GM12878 (cell line): ENCODE measurements around the gene PADI2. TPM values are rescaled to one million over a fixed set of nuclear protein-coding genes. Genes with fewer than 3 reads are reported as not detected.
A peak's percentile ranks its signal among the peaks of the same experiment; 100 is the strongest.

Source experiments
- ASH2L ChIP-seq: fragments of 300-600, 200-600 bp; sonication (generic); IDR thresholded peaks from 2 replicates; pipeline ENCODE4 v1.6.1; 2017; ENCODE audit warnings: low read depth, mild to moderate bottlenecking, borderline replicate concordance
- BACH1 ChIP-seq: fragments of 450-650 bp; IDR thresholded peaks from 2 replicates; pipeline ENCODE4 v1.6.1; 2017; ENCODE audit warnings: mild to moderate bottlenecking, borderline replicate concordance
- BCLAF1 ChIP-seq: fragments of 450-650 bp; IDR thresholded peaks from 2 replicates; pipeline ENCODE4 v1.6.1; 2017; ENCODE audit warnings: antibody characterized with exemption, mild to moderate bottlenecking, moderate library complexity
- BHLHE40 ChIP-seq, 2 experiments: fragments of 450-650 bp in 1 of 2; IDR thresholded peaks; 2 replicates each; pipeline ENCODE4 v1.6.1; 2011 to 2017; ENCODE audit warnings: low read depth in 2 of 2, borderline replicate concordance in 1 of 2, improper control_type of control experiment in 1 of 2, low read length in 1 of 2, mild to moderate bottlenecking in 1 of 2
- BRCA1 ChIP-seq: IDR thresholded peaks from 2 replicates; pipeline ENCODE4 v1.6.1; 2011; ENCODE audit warnings: low read depth, low read length, improper control_type of control experiment
- IKZF1 ChIP-seq: fragments of 450-650 bp; conservative IDR thresholded peaks from 2 replicates; pipeline ENCODE4 v1.6.1; 2017; ENCODE audit warnings: antibody characterized with exemption, mild to moderate bottlenecking
- JUND ChIP-seq: IDR thresholded peaks from 2 replicates; pipeline ENCODE4 v1.6.1; 2012; ENCODE audit warnings: low read depth, mild to moderate bottlenecking, low read length, improper control_type of control experiment, moderate library complexity
- KLF5 ChIP-seq: fragments of 450-650 bp; IDR thresholded peaks from 2 replicates; pipeline ENCODE4 v1.6.1; 2014; ENCODE audit warnings: mild to moderate bottlenecking; ENCODE audit not compliant: partially characterized antibody
- POLR2AphosphoS2 ChIP-seq: IDR thresholded peaks from 2 replicates; pipeline ENCODE4 v1.6.1; 2011; ENCODE audit warnings: low read depth, mild to moderate bottlenecking, low read length, improper control_type of control experiment, moderate library complexity
- RAD51 ChIP-seq: fragments of 450-650 bp; IDR thresholded peaks from 2 replicates; pipeline ENCODE4 v1.6.1; 2016; ENCODE audit warnings: moderate library complexity, mild to moderate bottlenecking, inconsistent platforms
- RUNX3 ChIP-seq: IDR thresholded peaks from 2 replicates; pipeline ENCODE4 v1.6.1; 2012; ENCODE audit warnings: low read length, inconsistent platforms
- SIX5 ChIP-seq: IDR thresholded peaks from 2 replicates; pipeline ENCODE4 v1.6.1; 2011; ENCODE audit warnings: mild to moderate bottlenecking, low read depth, low read length, moderate library complexity; ENCODE audit not compliant: severe bottlenecking
- SMAD1 ChIP-seq: fragments of 450-650 bp; IDR thresholded peaks from 2 replicates; pipeline ENCODE4 v1.6.1; 2018; ENCODE audit warnings: mild to moderate bottlenecking, low read depth; ENCODE audit not compliant: partially characterized antibody
- SMAD5 ChIP-seq: IDR thresholded peaks from 2 replicates; pipeline ENCODE4 v1.6.1; 2016; ENCODE audit warnings: antibody characterized with exemption, low read depth
- TAF1 ChIP-seq: IDR thresholded peaks from 2 replicates; pipeline ENCODE4 v1.6.1; 2011; ENCODE audit warnings: mild to moderate bottlenecking, low read depth, low read length, borderline replicate concordance
- TCF3 ChIP-seq: IDR thresholded peaks from 2 replicates; pipeline ENCODE4 v1.6.1; 2012; ENCODE audit warnings: low read depth, mild to moderate bottlenecking, low read length, borderline replicate concordance; ENCODE audit not compliant: insufficient read depth
- polyA plus RNA-seq, 11 experiments: library from polyadenylated mRNA; depleted of rRNA in 4 of 11; unstranded in 6 of 11; stranded (reverse) in 5 of 11; fragments of >200 nt; fragmentation: Nextera tagmentation in 4 of 11; fragmentation: Illumina TruSeq in 1 of 11; extraction: Ambion mirVana in 4 of 11; extraction: Trizol in 1 of 11; gene quantifications; 1 replicate in 1 of 11; 2 replicates in 10 of 11; pipeline versions ENCODE4 v1.2.1 to v1.2.3, GENCODE V29; 2011 to 2016; ENCODE audit warnings: inconsistent platforms in 2 of 11, missing spikeins in 2 of 11, low read depth in 1 of 11
- total RNA-seq, 4 experiments: library from RNA; depleted of rRNA in 3 of 4; stranded (reverse); fragments of >200 nt in 3 of 4; fragmentation: Illumina TruSeq in 1 of 4; extraction: Trizol in 1 of 4; gene quantifications; 2 replicates each; pipeline versions ENCODE4 v1.2.1 to v1.2.3, GENCODE V29; 2013 to 2021
- TF ChIP-seq, protein P1 (sequence below): fragments of 450-650 bp; formaldehyde crosslinking; IDR thresholded peaks from 2 replicates; pipeline ENCODE4 v1.5.0; 2022; ENCODE audit warnings: mild to moderate bottlenecking, missing genetic modification characterization
- TF ChIP-seq, protein P2 (sequence below): IDR thresholded peaks from 2 replicates; pipeline ENCODE4 v1.6.1; 2012; ENCODE audit warnings: low read depth, low read length, improper control_type of control experiment
- TF ChIP-seq, protein P3 (sequence below): IDR thresholded peaks from 2 replicates; pipeline ENCODE4 v1.6.1; 2012; ENCODE audit warnings: low read depth, low read length, improper control_type of control experiment
- TF ChIP-seq, protein P4 (sequence below): IDR thresholded peaks from 2 replicates; pipeline ENCODE4 v1.6.1; 2011; ENCODE audit warnings: borderline replicate concordance, low read depth, mild to moderate bottlenecking, moderate library complexity, mixed read lengths, low read length; ENCODE audit not compliant: insufficient read depth; ENCODE audit errors: extremely low read length

The PADI2 gene
- total and polyA plus RNA-seq, 10 of the 15 experiments (the other 5 are each of a cell fraction or from before 2014, with no cell fraction given), result 0.05 to 3.0 (median 0.10) TPM; not detected in 1

DNA sequence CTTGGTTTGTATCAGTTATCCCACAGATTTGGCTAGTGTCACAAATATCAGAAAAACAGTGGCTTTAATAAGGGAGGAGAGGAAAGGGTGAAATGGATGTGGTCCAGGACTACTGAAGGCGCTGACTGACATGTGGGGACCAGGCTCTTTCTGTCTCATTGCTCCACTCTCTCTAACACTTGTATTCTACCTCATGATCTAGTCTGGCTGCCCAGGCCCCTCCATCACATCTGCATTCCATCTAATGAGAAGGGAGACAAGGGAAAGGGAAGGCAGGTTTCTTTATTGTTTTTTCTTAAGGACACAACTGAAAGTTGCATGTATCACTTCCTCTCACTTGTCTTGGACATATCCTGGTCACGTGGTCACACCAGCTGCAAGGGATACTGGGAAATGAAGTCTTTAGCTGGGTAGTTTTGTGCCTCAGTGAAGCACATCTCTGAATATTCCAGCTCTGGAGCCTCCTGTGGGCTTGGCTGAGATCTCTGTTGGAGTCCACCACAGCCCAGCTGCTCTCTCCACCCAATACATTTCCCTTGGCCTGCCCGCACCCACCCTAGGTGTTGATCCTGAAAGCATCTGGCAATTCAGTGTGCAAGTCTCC lies 42.0 kb upstream of the PADI2 start (continued):
- TF ChIP-seq, protein P1, sequence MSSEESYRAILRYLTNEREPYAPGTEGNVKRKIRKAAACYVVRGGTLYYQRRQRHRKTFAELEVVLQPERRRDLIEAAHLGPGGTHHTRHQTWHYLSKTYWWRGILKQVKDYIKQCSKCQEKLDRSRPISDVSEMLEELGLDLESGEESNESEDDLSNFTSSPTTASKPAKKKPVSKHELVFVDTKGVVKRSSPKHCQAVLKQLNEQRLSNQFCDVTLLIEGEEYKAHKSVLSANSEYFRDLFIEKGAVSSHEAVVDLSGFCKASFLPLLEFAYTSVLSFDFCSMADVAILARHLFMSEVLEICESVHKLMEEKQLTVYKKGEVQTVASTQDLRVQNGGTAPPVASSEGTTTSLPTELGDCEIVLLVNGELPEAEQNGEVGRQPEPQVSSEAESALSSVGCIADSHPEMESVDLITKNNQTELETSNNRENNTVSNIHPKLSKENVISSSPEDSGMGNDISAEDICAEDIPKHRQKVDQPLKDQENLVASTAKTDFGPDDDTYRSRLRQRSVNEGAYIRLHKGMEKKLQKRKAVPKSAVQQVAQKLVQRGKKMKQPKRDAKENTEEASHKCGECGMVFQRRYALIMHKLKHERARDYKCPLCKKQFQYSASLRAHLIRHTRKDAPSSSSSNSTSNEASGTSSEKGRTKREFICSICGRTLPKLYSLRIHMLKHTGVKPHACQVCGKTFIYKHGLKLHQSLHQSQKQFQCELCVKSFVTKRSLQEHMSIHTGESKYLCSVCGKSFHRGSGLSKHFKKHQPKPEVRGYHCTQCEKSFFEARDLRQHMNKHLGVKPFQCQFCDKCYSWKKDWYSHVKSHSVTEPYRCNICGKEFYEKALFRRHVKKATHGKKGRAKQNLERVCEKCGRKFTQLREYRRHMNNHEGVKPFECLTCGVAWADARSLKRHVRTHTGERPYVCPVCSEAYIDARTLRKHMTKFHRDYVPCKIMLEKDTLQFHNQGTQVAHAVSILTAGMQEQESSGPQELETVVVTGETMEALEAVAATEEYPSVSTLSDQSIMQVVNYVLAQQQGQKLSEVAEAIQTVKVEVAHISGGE (CRISPR knock-in tag), result no peak
- no peak for TF ChIP-seq SMAD5
- no peak for TF ChIP-seq KLF5
- no peak for TF ChIP-seq BRCA1
- no peak for TF ChIP-seq RUNX3
- TF ChIP-seq SIX5, result peak; percentile 53
- TF ChIP-seq BCLAF1, result no peak
- TF ChIP-seq SMAD1, result no peak
- TF ChIP-seq TAF1, result no peak
- no peak for TF ChIP-seq JUND
- 0 out of 4 replicates have a peak, but pooled peaks of 1 of the 2 experiments have one; percentile 9 for TF ChIP-seq BHLHE40 (IDR thresholded peaks at IDR 0.05; ENCODE audit: borderline replicate concordance in 1 of 2, low read depth in 2 of 2, low read length in 1 of 2)
- TF ChIP-seq ASH2L, result no peak
- TF ChIP-seq RAD51, result peak; percentile 88
- TF ChIP-seq, protein P2, sequence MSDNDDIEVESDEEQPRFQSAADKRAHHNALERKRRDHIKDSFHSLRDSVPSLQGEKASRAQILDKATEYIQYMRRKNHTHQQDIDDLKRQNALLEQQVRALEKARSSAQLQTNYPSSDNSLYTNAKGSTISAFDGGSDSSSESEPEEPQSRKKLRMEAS, result no peak
- no peak for TF ChIP-seq BACH1
- TF ChIP-seq TCF3, result no peak
- TF ChIP-seq, protein P3, sequence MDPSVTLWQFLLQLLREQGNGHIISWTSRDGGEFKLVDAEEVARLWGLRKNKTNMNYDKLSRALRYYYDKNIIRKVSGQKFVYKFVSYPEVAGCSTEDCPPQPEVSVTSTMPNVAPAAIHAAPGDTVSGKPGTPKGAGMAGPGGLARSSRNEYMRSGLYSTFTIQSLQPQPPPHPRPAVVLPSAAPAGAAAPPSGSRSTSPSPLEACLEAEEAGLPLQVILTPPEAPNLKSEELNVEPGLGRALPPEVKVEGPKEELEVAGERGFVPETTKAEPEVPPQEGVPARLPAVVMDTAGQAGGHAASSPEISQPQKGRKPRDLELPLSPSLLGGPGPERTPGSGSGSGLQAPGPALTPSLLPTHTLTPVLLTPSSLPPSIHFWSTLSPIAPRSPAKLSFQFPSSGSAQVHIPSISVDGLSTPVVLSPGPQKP, result no peak
- TF ChIP-seq POLR2AphosphoS2, result no peak
- TF ChIP-seq, protein P4, sequence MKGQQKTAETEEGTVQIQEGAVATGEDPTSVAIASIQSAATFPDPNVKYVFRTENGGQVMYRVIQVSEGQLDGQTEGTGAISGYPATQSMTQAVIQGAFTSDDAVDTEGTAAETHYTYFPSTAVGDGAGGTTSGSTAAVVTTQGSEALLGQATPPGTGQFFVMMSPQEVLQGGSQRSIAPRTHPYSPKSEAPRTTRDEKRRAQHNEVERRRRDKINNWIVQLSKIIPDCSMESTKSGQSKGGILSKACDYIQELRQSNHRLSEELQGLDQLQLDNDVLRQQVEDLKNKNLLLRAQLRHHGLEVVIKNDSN, result peak; percentile 56
- no peak for TF ChIP-seq IKZF1
